ENCODE measurements around the gene KDM4C.
"Not testable (repeated sequence)": the region's sequence is repeated elsewhere in the genome, so short reads cannot be mapped to it uniquely, and the experiment has no call there.

Gene KDM4C

DNA sequence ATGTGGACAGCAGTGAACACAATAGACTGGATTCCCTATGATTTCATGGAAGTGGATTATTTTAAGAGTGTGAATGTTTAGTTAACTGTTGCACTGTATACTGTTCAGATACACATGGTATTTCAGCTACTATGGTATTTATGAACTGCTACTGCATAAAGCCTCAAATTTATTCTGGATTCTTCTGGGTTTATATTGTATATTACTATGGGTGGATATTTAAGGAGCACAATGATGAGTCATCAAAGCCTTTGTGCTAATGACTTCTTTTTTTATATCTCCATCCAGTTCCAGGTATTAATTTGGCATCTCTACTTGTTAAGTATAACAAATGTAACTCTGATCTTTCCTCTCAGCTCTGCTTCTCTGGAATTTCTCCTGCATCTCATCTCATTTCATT is 6.8 kb downstream of the KDM4C start:
- DNase-seq (ENCODE audit: low read depth) = no peak

GRCh38 chr9:6764950-6765349 is 7.2 kb downstream of the KDM4C start:
- no peak for DNase-seq (ENCODE audit: low read depth)

DNA sequence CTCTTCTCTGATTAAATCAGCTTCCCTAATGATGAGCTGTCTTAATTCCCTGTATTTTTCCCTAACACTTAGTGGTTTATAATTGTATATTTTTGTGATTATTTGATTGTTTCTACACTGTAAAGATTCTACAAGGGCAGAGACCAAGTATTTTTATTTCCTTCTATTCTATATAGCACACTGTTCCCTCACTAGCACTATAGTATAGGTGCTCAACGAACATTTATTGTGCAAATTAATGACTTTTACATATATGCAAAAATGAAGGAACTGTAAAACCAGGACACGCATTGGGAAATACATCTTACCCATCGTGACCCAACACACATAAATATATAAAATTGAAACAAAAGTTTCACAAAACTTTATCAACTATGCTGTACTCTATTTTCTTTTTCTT is 7.6 kb downstream of the KDM4C start:
- DNase-seq (ENCODE audit: low read depth) = no peak

DNA sequence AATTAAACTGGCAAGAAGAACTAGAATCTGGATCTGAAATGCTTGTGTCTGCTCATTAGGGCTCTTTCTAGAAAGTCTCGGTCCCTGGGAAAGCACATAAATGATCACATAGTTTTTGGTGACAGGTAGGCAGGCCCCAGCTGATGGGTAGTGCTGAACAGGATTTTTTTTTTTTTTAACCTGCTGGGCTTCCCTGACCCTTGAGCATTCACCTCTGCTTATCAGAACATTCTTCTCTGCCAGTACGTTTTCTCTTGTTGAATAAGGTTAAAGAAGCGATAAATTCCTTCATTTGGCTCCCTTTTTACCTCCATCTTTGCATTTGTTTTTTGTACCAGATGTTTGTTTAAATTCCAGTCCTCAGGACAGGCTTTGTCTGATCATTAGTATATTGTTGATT is 8.8 kb downstream of the KDM4C start:
- DNase-seq (ENCODE audit: low read depth) = no peak

DNA sequence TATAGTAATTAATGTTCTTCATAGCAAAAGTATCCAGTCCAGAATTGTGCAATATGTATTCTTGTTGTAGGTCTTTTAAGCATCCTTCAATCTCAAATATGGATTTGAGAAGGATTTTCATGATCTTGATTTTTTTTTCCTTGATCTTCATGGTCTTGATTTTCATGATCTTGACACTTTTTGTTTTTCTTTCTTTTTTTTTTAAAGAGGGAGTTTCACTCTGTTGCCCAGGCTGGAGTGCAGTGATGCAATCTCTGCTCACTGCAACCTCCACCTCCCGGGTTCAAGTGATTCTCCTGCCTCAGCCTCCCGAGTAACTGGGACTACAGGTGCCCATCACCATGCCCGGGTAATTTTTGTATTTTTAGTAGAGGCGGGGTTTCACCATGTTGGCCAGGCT is 10.8 kb downstream of the KDM4C start:
- not testable (repeated sequence) for DNase-seq (ENCODE audit: low read depth)

DNA sequence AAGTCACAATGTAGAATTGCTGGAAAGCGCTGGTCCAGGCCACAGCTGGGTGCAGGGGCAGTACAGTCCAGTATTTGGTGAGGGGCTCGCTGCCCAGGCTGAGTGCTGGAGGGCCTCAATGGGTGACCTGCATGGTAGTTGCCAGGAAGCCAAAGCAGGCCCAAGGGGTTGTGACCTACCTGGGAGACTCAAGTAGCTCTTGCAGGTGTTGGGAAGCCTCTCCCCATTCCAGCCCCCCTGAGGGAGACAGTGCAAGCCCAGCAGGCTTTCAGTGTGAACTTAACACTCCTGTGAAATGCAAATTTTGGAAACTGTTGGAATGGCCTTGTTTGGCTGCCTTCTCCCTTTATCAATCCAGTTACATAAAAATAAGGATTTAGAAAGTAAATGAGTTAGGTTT is 13.9 kb downstream of the KDM4C start:
- DNase-seq (ENCODE audit: low read depth) = no peak

- no peak for DNase-seq (ENCODE audit: low read depth)
Measured at GRCh38 chr9:6777213-6777902, 19.6 kb downstream of the KDM4C start.

DNA sequence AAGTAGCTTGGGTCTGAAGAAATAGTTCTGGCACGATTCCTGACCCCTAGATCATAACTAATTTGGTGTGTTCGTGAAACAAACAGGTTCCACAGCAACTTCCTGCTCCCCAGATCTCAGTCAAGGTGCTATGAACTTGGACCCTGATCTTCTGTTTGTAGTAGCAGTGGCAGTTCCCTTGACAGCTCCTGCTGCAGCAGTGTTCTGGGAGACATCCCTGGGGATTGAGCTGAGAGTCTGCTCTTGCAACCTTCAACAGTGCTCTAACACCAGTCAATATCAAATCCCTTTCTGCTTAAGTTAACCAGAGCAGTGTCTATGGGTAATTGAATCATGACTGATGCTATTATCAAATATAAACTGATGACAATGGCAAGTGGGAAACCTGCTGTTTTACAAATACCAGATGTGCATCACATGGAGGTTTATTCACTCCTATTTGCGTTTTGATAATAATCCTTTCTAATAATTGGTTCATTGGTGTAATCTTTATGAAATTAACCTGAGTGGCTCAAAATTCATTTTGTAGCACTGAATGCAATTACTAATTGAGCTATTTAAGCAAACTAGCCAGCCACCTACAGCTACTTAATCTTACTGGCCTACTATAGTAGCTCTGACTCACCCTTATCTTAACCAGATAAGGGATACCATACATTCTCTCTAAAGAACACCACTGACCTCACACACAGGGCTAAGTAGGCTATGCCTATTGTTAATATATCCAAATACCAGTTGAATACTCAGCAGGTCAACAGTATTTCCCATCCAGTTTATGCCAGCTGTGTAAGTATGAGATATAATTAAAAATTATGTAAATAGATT is 21.9 kb downstream of the KDM4C start:
- peak; percentile 78 for DNase-seq (ENCODE audit: low read depth)

- peak; percentile 53 for DNase-seq (ENCODE audit: low read depth)
Measured at GRCh38 chr9:6780690-6781089, 22.9 kb downstream of the KDM4C start.

GRCh38 chr9:6781476-6781875 is 23.7 kb downstream of the KDM4C start:
- DNase-seq (ENCODE audit: low read depth) = no peak

DNA sequence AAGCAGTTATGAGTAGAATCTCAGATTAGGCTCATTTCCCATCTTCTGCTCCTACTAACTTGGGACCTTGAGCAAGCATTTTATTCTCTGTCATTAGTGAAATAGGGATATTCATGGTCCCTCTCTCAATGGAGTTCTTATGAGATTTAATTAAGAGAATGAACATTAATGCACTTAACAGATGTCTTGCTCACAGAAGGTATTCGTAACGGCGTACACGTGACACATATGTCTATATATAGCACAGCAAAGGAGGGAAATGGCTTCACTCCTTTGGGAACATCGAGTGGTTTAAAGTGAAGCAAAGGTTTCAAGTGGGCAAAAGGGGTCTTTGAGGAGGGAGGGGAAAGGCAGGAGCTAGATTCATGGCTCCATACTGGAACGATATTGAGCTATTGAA is 24.6 kb downstream of the KDM4C start:
- no peak for DNase-seq (ENCODE audit: low read depth)

DNA sequence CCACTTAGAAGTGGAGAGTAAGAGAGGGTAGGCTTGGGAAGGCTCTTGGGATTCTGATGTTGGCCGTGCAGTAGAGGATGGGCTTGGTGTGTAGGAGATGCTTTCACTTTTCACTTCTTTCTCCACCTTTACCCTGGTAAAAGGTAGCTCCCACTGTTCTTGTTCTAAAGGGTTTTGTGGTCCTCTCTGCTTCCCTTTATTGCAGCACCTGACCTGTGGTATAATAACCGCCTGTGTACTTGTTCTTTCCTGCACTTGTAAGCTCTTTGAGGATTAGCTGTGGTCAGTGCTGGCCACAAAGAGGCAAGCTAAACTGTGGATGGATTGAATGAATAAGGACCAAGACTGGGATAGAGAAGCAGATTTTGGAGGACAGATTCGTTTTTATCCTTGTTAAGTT is 25.2 kb downstream of the KDM4C start:
- peak; percentile 59 for DNase-seq (ENCODE audit: low read depth)

DNA sequence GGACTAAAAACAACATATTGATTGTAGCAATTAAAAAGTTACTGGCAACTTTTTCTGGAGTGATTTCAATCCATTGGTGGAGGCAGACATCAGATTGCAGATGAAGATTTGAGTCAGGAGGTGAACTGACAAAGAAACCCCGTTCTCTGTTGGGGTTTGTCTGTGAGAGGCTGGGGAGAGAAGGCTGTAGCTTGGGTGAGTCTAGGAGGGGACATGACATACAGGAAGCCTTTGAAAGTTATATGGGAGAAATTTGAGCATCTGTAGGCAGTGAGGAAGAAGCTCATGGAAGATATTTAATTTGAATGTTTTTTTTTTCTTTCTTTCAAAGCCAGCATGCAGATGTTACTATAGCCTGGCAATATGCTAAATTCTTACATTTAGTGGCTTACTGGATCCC is 26.0 kb downstream of the KDM4C start:
- no peak for DNase-seq (ENCODE audit: low read depth)

DNA sequence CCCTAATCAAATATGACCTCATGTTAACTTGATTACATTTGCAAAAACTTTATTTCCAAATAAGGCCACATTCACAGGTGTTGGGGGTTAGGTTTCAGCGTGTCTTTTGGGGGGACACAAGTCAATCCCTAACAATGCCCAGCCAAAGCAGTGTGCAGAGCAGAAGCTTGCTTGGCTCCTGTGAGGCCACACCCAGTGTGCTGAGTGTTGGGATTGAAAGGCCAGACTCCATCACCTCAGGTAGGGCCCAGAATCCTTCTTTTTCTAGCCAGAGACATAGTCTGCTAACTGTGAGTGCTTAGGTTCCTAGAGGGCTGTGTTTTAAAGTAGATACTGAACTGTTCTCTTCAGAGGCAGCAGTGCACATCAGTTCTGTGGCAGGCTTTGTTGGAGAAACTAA is 27.9 kb downstream of the KDM4C start:
- no peak for DNase-seq (ENCODE audit: low read depth)

- no peak for DNase-seq (ENCODE audit: low read depth)
Measured at GRCh38 chr9:6787793-6788161, 30.0 kb downstream of the KDM4C start.

- DNase-seq (ENCODE audit: low read depth) = peak; percentile 54
Measured at GRCh38 chr9:6788162-6789016, 30.6 kb downstream of the KDM4C start.

DNA sequence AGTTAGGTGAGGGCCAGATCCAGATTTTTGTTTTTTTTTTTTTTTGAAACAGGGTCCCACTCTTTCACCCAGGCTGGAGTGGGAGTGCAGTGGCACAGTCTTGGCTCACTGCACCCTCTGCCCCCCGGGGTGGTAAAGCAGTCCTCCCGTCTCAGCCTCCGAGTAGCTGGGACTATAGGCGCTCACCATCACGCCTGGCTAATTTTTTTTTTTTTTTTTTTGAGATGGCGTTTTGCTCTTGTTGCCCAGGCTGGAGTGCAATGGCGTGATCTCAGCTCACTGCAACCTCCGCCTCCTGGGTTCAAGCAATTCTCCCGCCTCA is 31.2 kb downstream of the KDM4C start:
- DNase-seq (ENCODE audit: low read depth) = not testable (repeated sequence)

GRCh38 chr9:6790866-6791265 is 33.1 kb downstream of the KDM4C start:
- DNase-seq (ENCODE audit: low read depth) = no peak

DNA sequence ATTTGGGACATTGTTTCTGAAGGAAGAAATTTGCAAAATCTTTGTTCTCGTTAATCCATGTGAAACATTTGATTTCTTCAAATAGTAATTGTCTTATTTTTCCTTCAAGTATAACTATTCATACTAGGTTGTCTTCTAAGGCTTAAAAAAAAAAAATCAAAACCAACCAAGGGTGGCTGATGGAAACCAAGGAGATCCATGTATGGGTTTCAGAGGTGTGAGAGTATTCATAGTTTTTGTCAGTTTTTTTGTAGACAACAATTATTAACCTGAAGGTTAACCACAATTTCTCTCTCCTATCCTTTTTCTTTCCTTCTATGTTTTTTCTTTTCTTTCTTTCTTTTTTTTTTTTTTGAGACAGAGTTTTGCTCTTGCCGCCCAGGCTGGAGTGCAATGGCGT is 35.4 kb downstream of the KDM4C start:
- DNase-seq (ENCODE audit: low read depth) = no peak

DNA sequence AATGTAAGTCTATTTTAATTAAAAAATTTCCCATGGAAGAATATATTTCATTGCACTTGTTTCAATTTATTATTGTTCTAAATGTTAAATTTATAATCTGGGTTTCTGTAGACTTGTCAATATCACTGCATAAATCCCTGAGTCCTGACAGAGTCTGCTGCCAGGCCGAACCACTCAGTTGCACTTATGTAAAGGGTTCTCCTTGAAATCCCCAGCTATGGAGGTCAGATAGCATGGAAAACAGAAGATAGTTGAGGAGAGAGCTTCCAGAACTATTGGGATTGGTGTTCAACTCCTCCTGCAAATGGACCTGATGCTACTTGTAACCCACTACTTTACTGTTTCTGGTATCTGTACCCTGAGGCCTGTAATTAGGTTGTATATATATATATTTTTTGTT is 37.2 kb downstream of the KDM4C start:
- no peak for DNase-seq (ENCODE audit: low read depth)

GRCh38 chr9:6802926-6803325 is 45.2 kb downstream of the KDM4C start:
- DNase-seq (ENCODE audit: low read depth) = no peak

- DNase-seq (ENCODE audit: low read depth) = peak; percentile 68
Measured at GRCh38 chr9:6805532-6805931, 47.8 kb downstream of the KDM4C start.

DNA sequence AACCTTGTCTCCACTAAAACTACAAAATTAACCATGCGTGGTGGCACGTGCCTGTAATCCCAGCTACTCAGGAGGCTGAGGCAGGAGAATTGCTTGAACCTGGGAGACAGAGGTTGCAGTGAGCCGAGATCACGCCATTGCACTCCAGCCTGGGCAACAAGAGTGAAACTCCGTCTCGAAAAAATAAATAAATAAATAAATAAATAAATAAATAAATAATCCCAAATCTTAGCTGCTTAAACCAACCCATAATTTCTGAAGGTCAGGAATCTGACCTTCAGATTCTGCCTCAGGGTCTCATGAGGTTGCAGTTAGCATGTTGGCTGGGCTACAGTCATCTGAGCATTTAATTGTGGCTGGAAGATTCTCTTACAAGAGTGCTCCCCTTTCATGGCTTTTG is 48.5 kb downstream of the KDM4C start:
- not testable (repeated sequence) for DNase-seq (ENCODE audit: low read depth)

Data from iris pigment epithelial cell (primary cell).